Measurements from ENCODE around the gene NLN.

DNA sequence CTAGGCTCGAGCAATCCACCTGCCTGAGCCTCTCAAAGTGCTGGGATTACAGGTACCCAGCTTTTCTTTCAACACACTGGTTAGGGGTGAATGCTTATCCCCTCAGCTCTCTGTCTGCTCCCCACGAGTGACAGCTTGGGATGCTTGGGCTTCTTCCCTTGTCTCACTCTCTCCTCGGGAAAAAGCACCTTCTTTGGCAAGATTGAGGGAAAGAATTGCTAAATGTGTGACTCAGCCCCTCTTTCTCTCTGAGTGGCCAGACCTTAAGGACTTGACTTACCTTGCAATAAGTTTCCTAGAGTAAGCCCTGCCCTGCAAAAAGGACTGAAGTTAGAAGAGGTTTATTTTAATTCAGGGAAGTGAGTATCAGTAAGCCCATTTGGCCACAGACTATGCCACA lies 136.3 kb downstream of the NLN start:
- no peak for TF ChIP-seq CTCF (IDR thresholded peaks at IDR 0.05)
- TF ChIP-seq POLR2A (IDR thresholded peaks at IDR 0.05) = no peak
- TF ChIP-seq POLR2AphosphoS5 (IDR thresholded peaks at IDR 0.05) = no peak
